ENCODE measurements around the gene POU2F1.

DNA sequence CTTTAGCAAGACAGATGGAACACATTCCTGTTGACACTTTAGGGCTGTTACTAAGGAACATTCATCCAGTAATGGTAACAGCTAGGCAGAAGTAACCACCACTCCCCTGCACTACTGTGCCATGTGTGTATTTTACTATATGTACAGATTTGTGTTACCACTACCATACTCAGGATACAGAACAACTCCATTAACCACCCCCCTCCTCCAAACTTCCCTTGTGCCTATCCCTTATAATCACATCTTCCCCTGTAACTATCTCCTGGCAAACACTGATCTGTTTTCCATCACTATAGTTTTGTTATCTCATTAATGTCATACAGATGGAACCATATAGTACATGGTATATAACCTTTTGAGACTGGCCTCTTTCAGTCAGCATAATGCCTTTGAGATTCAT, 3.9 kb upstream of the POU2F1 start:
- TF ChIP-seq, protein P1, sequence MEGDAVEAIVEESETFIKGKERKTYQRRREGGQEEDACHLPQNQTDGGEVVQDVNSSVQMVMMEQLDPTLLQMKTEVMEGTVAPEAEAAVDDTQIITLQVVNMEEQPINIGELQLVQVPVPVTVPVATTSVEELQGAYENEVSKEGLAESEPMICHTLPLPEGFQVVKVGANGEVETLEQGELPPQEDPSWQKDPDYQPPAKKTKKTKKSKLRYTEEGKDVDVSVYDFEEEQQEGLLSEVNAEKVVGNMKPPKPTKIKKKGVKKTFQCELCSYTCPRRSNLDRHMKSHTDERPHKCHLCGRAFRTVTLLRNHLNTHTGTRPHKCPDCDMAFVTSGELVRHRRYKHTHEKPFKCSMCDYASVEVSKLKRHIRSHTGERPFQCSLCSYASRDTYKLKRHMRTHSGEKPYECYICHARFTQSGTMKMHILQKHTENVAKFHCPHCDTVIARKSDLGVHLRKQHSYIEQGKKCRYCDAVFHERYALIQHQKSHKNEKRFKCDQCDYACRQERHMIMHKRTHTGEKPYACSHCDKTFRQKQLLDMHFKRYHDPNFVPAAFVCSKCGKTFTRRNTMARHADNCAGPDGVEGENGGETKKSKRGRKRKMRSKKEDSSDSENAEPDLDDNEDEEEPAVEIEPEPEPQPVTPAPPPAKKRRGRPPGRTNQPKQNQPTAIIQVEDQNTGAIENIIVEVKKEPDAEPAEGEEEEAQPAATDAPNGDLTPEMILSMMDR (IDR thresholded peaks at IDR 0.05) = no peak
- TF ChIP-seq POLR2A (IDR thresholded peaks at IDR 0.05) = no peak
- no peak for TF ChIP-seq POLR2AphosphoS5 (IDR thresholded peaks at IDR 0.05)

Data from upper lobe of left lung (tissue), 4 donors.